Stimulated activated CD8-positive, alpha-beta memory T cell treated with anti-CD3 and anti-CD28 coated beads, Interleukin-4, amount 100 ng/mL, for 48 hours (primary cell): ENCODE results near the gene CAPZA2.

Experiments
- DNase-seq: peaks from one replicate; pipeline ENCODE4 v3.0.0-alpha.2; 2020

The CAPZA2 gene

DNA sequence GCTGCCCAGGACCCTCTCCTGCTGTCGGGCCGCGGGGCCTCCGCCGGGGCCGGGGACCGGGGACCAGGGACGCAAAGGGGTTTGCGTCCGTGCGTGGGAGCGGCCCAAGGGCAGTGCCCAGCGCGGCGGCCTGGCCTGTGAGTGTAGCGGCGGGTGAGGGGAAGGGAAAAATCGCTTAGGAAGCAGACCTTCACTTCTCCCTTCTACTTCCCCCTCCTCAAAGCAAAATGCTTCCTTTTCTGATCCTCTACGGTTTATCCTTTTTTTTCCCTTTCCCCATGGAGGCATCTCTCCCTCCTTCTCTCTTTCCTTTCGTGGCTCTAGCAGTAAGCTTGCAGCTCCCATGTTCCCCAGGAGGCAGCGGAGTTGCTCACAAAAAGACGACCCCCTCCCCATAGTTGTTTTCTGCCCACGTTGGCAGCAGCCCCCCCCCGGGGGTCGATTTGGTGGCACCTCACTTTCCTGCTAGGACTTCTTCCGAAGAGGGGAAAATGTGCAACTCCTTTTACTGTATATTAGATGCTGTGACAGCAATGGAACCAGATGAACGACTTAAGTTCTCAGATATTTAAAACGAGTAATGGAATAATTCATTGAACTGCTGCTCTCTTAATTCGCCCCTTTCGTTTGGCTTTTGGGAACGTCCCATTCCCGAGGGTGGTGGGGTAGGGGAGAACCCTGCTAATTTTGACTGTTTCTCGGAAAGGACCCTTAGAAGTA is 724 bp downstream of the CAPZA2 start:
- DNase-seq, result peak; percentile 30

DNA sequence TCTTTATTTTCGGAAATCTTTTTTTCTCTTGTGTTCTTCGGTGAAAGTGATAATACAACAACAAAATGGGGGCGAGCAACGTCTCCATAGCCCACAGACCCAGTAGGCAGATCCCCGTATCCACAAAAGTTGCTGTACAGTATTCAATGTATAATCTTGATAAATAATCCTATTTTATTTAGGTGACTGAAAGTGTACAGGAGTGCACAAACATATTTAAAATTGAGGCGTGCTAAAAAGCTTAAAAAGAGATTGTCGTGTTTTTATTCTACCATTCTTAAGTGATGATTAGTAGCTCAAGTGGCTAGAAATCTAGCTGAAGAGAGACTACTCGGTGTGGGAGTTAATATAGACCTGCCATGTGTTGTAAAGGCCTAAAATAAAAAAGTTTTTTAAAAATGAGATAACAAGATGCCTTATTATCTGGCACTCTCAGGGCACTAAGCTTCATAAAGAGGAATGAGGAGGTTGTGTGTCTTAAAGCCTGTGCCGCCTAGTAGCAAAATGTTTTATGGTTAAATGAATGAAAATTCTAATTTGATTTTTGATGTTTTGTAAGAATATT is 1.6 kb downstream of the CAPZA2 start:
- no peak for DNase-seq

DNA sequence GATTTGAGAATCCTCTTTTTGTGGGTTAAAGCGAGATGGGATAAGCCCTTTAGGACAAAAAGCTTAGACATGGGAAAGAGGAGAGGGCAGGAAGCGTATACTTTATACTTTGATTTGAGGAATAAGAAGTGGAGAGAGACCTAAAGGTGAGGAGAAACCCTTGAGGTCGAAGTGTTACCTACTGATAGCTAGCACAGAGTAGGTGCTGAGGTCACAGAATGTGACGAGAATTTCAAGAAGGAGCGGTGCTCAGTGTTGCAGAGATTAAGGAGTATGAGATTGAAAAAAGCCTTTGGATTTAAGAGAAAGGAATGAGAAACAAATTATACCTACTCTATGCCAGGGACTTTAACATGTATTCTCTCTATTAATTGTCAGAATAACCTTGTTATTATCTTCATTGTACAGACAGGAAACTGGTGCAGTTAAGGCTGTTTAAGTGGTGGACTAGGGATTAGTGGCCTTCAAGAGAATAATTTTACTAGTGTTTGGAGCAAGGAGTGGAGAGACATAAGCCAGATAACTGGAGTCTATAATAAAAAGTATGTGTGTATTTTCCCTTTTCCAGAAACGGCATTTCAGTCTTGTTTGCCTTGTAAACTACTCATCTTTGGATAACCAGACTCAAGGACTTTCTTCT is 8.8 kb downstream of the CAPZA2 start:
- no peak for DNase-seq

- no peak for DNase-seq
These were observed 9.6 kb downstream of the CAPZA2 start for GRCh38 chr7:116872026-116872425.

GRCh38 chr7:116873619-116874018 is 11.2 kb downstream of the CAPZA2 start:
- no peak for DNase-seq

DNA sequence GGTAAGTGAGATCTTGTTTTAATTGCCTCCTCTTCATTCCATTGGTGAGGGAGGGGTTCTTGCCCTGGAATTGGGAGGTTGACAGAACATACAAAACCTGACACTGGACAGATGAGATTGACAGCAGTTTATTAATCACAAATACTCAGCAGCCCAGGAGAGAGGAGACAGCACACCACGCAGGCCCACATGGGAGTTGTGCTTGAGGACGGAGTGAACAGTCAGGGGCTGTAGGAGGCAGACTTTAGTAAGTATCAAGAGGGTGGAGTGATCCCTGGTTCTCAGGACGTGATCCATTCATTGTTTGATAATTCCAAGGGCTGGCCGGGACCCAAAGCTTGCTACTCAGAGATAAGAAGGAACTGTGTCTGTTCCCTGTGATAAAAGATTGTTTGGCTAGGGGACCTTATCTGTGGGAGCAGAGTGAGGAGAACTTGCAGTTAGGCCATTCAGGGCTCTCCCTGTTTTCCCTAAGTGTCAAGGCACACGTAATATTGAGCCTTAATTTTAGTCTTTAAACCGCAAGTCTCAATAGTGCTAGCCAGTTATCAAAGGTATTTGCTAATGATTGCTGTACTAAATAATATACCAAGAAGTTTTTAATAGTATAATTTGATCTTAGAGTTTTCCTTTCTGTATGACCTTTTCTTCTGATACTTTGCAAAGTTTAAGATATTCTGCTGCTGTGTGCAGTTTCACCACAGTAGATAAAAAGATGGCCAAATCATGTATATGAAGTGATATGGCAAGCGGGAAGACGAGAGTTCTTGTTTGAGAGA is 14.5 kb downstream of the CAPZA2 start:
- DNase-seq, result no peak

GRCh38 chr7:116877443-116878217 is 15.2 kb downstream of the CAPZA2 start:
- DNase-seq, result no peak

GRCh38 chr7:116884691-116885090 is 22.3 kb downstream of the CAPZA2 start:
- DNase-seq, result no peak

- no peak for DNase-seq
These were observed 23.3 kb downstream of the CAPZA2 start for GRCh38 chr7:116885724-116886123.

- DNase-seq, result no peak
These were observed 24.3 kb downstream of the CAPZA2 start for GRCh38 chr7:116886543-116887156.

DNA sequence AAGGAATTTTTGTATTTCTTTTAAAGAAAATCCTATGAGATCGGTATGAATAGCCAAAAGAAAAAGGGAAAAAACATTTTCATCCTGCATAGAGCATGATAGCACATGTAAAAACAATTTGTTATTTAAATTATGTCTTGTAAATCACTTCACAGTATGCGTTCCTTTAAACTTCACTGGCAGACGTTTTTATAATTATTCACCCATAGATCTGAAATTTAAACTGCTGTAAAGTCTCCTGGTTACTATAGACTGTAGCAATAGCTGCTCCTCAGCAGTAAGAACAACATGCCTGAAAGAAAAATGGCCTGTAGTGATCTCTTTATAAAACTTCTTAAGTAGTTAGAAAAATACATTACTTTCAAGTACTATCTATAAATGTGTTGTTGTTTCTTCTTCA is 26.5 kb downstream of the CAPZA2 start:
- no peak for DNase-seq

GRCh38 chr7:116895849-116896248 is 33.5 kb downstream of the CAPZA2 start:
- DNase-seq, result no peak

DNA sequence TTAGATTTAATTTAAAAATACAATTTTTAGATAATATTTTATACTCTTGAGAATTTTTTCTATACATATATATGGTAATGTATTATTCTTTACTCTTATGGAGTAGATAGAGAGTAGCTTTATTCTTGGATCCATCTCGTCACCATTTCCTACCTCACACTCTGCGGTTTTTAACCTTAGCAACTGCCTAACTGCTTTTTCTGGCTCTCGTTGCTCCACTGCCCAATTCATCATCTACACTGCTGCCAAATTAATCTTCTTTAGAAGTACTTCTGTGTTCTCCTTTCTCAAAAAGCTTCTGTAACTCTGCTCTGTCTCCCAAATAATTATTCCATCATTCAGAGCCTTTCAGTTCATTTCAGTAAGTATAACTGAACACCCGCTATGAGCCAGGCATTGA is 35.3 kb downstream of the CAPZA2 start:
- DNase-seq, result no peak

DNA sequence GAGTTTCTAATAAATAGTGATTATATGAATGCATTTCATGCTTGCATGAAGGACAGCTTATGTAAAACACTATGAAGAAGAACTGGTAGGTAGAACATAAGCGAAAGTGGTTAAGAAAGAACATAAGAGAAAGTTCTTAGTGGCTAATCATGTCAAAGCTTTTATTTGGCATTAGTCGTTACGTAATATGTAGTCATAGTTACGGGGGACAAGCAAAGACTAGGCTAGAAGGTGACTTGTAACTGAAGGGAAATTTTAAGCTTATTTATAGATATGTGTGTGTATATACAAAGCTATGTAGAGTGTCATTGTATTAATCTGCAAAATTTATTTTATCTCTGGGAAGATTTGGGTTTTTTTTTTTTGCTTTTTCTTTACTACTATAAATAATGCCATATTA is 36.9 kb downstream of the CAPZA2 start:
- DNase-seq, result no peak

GRCh38 chr7:116901143-116901542 is 38.8 kb downstream of the CAPZA2 start:
- no peak for DNase-seq

DNA sequence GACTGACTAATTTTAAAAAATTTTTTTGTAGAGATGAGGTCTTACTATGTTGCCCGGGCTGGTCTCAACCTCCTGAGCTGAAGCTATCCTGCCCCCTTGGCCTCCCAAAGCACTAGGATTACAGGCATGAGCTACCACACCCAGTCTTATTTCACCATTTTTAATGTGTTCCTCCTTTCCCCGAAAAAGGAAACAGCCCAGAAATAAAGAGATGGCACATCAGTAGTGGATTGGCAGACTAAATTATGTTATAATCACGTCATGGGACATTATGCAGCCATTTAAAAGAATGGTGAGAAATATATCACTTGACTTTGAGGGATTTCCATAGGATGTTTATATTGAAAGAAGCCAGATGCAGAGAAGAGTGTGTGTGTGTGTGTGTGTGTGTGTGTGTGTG is 40.5 kb downstream of the CAPZA2 start:
- DNase-seq, result no peak

GRCh38 chr7:116906391-116906790 is 44.0 kb downstream of the CAPZA2 start:
- DNase-seq, result no peak

DNA sequence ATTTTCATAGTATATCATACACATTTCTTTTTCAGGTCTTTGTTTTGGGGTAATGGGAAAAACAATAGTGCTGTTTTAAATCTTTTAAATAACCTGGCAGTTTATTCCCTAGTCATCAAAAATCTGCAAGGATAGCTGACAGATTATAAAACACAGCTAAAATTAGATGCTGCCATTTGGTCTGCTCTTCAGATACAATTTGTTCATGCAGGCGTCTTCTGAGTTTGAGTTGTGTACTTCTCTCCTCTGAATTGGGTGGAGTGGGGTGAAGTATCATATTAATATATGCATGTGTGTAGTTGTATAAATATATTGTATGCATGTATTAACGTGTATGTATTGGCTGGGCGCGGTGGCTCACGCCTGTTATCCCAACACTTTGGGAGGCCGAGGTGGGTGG is 48.0 kb downstream of the CAPZA2 start:
- no peak for DNase-seq

- DNase-seq, result no peak
These were observed 49.4 kb downstream of the CAPZA2 start for GRCh38 chr7:116911801-116912200.

DNA sequence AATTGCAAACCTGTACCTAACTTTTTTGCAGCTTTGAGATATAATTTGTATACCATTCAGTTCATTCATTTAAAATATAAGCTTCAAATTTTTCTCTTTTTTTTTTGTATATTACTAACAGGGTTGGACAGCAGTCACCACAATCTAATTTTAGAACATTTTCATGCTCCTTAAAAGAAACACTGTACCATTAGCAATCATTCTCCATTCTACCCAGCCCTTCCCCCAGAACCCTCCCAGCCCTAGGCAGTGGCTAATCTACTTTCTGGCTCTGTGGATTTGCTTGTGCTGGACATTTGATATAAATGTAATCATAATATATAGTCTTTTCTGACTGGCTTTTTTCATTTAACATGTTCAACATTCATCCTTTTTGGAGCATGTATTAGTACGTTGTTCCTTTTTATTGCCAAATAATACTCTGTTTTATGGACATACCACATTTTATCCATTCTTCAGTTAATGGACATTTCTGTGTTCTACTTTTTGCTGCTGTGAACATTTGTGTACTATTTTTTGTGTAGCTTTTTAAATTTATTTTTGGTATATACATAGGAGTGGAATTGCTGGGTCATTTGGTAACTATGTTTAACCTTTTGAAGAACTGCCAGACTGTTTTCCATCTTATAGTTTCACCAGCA is 50.0 kb downstream of the CAPZA2 start:
- no peak for DNase-seq

- DNase-seq, result no peak
These were observed 56.3 kb downstream of the CAPZA2 start for GRCh38 chr7:116918704-116919103.

DNA sequence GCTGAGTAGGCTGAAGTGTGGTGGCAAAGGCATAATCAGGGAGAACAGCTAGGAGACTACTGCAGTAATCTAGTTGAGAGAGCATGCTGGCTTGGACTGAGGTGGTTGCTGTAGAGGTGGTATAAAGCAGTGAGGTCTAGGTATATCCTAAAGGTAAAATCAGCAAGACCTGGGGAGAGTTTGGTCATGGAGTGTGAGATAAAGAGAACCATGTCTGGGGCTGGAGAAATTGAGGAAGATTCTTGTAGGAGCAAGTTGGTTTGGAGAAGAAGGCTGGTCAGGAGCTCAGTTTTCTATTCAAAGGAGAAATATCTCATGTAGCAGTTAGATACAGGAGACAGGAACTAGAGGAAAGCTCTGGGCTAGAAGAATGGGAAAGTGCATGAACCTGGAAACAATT is 58.0 kb downstream of the CAPZA2 start:
- DNase-seq, result no peak
